Hematopoietic multipotent progenitor cell treated with erythropoietin and hydrocortisone succinate and interleukin-3 and kit ligand, for 17 days (in vitro differentiated cells): ENCODE data around the gene ANKRD33B.
"Not testable (repeated sequence)": the region's sequence is repeated elsewhere in the genome, so short reads cannot be mapped to it uniquely, and the experiment has no call there.

ENCODE experiments used
- DNase-seq: peaks from one replicate; pipeline ENCODE4 v3.0.0-alpha.2; 2015; ENCODE audit warnings: low spot score

Gene ANKRD33B

DNA sequence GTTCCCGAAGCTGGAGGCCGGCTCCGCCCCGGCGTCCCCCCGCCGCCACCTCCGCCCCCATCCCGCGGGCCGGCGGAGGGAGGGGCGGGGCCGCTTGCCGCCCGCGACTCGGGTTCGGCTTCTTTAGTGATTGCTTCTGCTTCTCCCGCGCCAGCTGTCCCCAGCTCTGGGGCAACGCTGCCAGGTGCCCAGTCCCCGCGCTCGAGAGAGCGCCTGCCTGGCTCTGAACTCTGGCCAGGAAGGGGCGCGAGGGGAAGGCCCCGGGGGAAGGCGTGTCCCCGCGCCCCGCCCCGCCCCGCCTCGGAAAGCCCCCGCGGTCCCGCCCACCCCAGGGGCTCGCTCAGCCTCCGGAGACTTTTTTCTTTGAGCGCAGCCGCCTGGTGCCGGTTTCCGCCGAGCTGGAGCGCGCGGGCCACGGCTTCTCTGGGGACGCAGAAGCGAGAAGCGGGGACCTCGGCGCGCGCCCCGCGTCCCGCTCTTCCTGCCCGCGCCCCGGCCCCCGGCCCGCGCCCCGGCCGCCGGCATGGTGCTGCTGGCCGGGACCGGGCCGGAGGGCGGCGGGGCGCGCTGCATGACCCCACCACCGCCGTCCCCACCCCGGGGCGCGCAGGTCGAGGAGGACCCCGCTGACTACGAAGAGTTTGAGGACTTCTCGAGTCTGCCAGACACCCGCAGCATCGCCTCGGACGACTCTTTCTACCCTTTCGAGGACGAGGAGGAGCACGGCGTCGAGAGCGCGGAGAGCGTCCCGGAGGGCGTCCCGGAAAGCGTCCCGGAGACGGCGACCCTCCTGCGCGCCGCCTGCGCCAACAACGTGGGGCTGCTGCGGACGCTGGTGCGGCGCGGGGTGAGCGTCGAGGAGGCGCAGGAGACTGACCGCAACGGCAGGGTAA is at the start of gene ANKRD33B:
ANKRD33B (plus strand) TSS at position 126 of the 893 bp plus-strand sequence; CDS start at position 524, 398 bp downstream.
- no peak for DNase-seq

DNA sequence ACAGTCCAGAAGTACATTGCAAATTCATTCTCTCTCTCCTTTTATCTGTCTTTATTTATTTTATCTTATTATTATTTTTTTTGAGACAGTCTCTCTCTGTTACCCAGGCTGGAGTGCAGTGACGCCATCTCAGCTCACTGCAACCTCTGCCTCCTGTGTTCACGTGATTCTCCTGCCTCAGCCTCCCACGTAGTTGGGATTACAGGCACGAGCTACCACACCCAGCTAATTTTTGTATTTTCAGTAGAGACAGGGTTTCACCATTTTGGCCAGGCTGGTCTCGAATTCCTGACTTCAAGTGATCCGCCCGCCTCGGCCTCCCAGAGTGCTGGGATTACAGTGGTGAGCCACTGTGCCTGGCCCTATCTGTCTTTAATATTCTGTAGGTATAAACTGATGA is 49.3 kb upstream of the ANKRD33B start:
- not testable (repeated sequence) for DNase-seq

DNA sequence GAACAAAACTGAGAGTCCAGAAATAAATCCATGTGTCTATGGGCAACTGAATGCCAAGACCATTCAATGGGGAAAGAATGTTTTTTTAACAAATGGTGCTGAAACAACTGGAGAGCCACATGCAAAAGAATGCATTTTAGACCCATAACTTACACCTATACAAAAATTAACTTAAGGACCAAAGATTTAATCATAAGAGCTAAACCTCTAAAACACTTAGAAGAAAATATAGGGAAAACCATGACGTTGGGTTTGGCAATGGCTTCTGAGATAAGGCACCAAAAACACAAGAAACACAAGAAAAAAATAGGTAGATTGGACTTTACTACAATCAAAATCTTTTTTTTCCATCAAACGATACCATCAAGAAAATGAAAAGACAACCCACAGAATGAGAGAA is 48.4 kb upstream of the ANKRD33B start:
- no peak for DNase-seq

DNA sequence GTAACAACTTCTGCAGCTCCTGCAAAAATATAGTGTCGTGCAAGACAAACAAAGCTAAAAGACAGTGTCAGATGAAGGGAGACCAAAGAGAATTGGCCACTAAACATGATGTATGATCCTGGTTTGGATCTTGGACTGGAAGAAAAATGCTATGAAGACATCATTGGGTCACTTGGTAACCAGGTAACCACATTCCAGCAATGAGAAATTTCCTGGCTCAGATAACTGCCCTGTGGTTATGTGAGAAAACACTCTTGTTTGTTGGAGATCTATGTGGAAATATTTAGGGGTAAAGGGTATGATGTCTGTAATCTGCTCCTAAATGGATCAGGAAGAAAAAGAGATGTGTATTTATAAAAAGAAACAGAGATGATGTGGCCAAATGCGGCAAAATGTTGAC is 45.5 kb upstream of the ANKRD33B start:
- DNase-seq = no peak

DNA sequence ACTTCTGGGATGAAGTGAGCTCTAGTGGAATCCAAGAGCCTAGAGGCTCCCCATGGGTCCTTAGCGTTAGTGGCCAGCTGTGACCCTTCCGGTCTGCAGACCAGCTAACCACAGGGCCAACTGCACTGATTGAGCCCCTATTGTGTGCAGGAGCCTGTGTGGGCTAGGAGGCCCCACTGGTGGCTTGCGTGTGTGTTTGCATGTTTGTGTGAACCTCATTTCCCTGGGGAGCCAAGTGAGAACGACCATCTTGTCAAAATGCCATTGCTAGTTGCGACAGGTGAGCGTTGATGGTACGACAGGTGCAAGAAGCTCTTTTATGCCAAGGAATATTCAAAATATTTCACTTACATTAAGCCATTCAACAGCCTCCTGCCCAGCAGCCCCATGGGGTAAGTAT is 44.1 kb upstream of the ANKRD33B start:
- no peak for DNase-seq

DNA sequence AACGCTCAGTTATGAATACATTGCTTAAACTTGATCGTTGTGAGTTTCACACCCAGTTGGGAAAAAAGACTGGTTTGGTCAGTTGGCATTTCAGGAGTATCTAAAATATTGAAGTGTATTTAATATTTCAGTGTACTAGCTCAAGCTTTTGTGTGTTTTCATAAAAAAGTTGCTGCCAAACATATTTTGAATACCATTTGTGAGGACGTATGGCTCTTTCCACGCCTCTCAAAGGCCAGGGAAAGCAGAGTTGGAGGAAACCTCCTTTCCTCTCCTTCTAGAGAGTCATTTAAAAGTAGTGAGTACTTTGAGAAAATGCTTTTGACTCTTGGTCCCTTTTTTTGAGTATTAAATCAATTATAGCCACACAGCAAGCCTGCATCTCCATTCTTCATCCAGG is 43.2 kb upstream of the ANKRD33B start:
- no peak for DNase-seq

DNA sequence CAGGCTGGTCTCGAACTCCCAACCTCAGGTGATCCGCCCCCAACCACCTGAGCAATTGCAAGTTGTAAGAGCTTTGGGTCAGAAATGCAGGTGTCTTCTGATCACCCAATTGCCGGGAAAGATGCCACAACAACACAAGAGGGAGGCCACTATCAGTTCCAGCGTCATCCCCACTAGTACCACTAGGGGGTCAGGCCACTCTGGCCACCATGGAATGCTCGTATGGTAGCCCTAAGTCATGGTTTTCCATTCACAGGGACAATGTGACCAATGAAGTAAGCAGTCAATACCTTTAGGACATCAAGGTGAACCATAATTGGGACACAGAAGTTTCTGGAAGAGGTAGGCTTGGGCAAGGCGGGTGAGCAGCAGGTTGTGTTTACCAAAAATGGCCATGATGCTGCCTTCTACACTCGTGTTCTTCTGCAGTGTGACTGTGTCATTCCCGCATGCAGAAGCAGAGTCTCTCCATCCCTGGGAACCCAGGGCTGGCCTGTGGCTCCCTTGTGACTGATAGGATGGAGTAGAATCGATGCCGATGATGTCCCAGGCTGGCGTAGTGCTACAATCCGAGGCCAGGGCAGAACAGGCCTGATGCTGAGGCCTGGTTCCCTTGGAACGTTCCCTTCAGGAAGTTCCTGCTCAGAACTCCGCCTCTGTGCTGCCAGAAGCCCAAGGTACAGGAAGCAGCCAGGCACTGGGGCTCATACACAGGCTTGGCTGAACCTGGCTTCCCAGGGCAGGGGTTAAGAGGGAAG is 42.2 kb upstream of the ANKRD33B start:
- DNase-seq = peak; percentile 15

DNA sequence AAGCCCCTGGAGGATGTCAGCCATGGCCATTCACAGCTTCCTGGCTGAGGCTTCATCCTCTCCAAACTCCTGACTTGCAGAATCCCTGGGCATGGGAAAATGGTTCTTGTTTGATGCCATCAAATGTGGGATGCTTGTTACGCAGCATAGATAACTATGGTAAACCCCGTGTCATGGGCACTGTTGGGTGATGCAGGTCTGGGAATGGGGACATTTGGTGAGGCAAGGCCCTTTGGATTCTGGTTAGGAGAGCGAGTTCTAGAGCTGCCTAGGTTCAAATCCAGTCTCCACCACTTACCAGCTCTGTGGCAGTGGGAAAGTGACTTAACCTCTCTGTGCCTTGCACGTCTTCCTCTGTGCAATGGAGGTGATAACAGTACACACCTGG is 41.7 kb upstream of the ANKRD33B start:
- DNase-seq = no peak

DNA sequence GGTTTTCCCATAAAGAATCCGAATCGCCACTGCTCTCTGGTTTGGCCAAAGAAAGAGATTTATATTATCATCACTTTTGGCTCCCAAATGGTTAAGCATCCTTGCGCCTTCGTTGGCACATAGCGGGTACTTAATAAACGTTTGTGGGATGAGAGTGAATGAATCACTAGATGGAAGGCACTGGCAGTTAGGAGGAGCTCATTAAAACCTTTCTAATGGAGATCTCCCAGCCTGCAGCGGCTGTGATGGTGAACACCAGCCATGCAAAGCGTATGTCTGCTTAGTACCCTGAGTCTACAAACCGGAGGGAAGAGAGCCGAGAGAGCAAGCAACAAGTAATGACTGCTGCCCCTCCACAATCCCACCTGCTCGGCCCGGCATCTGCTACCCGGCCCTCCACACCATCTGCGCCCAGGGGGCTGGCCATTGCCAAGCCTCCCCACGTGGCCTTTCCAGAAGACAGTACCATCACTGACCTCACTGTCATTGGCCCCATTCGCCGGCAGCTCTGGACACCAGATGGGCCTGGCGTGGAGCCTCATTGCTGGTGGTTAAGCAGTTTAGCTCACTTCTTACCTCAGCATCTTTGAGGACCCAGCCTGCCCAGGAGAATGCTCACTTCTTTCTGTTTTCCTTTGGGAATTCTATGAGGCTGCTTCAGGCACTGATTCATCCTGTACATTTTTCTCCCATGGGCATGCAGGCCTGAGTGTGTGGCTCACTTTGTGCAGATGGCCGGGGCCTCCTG is 39.3 kb upstream of the ANKRD33B start:
- no peak for DNase-seq

DNA sequence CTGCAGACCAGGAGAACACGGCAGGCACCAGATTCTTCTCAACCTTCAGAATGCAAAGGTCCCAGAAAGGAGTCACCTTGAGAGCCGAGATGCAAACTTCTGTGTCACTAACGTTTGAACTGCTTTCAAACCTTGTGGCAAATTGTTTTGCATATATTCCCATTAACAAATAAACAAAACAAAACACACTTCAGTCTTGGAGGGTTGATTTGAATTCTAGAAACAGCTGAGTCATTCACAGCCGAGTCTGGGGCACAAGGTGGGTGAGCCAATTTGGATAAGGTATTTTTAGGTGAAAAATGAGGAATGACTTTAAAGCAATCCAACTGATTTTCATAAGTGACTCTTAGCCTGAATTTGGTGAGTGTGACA is 38.8 kb upstream of the ANKRD33B start:
- DNase-seq = no peak

DNA sequence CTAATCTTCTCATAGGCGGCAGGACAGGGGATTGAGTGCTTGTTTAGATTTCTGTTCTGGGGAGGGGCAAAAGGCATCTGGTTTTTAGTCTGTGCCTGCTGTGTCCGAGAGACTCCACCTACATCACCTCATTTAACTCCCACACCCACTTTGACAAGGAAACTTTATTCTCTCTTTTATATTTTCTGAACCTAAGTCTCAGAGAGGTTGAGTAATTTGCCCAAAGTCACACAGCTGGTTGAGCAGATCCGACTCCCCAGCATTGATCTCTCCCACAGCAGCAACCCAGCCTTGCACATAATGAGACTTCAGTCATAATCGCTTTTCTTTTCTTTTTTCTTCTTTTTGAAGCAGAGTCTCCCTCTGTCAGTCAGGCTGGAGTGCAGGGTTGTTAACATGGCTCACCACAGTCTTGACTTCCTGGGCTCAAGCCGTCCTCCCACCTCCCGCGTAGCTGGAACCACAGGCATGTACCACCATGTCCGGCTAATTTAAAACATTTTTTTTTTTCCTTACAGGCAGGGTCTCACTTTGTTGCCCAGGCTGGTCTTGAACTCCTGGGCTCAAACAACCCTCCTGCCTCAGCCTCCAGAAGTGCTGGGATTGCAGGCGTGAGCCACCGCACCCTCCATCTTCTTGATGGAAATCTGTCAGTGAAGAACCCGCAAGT is 36.5 kb upstream of the ANKRD33B start:
- no peak for DNase-seq

DNA sequence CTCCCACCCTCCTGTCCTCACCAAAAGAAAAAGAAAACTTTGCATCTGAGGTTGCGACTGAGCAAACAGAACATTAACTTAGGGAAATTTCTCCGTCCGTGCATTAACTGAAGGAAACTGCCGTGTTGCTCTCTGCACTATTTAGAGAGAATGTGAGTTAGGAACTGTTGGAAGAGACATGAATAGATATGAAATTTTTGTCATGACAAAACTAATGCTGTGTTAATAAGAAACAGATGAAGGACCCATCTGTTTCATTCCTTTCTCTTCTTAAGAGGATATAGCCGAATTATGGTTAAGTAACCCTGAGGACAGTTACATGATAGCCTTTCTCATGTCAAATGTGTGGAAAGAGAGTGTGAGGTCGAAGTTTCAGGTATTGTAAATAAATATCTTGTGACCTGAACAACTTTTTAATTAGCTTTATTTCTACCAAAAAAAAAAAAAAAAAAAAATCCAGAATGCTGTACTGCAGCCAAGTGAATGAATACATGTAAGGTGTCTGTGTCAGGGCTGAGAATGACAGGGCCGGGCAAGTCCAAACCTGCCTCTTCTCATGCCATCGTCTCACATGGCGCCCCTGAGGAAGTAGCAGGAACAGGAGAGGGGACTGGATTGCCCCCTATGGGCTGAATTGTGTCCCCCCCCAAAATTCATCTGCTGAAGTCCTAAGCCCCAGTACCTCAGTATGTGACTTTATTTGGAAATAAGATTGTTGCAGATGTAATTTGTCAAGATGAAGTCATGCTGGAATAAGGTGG is 35.6 kb upstream of the ANKRD33B start:
- no peak for DNase-seq

DNA sequence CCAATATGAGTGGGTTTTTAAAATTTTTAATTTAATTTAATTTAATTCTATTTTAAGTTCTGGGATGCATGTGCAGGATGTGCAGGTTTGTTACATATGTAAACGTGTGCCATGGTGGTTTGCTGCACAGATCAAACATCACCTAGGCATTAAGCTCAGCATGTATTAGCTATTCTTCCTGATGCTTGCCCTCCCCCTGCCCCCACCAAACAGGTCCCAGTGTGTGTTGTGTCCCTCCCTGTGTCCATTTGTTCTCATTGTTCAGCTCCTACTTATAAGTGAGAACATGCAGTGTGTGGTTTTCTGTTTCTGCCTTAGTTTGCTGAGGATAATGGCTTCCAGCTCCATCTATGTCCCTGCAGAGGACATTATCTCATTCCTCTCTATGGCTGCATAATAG is 35.0 kb upstream of the ANKRD33B start:
- DNase-seq = no peak

DNA sequence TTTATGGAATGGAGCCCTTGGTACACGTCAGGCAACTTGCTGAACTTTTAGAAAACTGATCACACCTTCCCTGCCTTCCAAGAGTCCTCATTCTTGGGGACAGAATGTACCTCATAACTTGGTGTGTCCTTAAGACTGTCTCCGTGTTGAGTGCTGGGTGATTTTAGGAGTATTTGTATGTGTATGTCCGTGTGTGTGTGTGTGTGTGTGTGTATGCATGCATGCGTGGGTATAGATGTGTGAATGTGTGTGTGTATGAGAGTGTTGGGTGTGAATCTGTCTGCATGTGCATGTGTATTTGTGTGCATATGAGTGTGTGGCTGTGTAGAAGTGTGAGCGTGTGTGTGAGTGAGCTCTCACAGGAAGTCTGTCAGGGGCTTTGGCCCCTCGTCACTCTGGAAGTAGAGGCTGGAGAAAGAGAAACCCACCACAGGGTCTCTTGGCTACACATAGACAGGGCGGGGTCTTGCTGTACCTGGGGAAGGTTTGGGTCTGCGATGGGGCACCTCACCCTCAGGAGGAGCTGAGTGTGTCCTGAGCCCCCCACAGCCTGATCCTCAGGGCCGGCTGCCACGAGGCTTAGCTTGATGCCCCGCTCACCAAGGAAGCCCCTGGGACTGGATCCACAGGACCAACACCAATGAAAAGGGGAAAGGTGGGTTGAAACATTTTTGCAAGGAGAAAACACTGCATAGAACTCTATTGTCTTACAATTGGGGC is 33.1 kb upstream of the ANKRD33B start:
- no peak for DNase-seq

DNA sequence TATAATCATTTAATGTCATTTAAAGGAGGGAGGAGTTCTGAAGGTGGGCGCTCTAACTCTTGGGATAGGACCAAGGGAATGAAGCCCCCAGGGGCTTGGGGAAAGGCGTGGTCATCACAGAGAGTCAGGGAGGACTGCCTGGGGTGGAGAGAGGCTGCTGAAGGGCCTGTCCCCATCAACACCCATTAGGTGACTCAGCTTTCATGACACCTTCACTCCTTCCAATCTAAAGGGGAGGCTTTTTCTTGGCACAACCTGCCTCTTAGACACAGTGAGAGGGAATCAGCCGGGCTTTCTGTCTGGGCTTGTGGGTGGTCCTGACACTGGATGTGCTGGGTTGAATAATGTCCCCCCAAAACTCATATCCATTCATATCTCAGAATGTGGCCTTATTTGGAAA is 31.4 kb upstream of the ANKRD33B start:
- no peak for DNase-seq

DNA sequence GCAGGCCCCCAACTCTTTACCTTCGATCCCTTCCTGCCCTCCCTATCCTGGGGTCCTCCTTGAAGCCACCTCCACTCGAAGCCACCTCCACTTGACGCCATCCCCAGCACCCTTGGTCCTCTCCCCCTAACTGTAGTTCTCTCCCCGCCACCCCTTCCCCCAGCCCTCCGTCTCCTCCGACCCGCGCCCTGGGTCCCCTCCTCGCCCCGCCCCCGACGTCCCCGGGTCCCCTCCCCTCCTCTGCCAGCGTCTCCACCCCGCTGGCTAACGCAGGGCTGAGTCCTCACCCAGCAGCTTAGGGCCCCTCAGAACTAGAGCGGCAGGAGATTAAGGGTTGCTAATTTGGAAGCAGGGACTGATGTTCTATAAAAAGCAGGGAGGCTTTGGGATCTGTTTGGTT is 30.6 kb upstream of the ANKRD33B start:
- DNase-seq = no peak

DNA sequence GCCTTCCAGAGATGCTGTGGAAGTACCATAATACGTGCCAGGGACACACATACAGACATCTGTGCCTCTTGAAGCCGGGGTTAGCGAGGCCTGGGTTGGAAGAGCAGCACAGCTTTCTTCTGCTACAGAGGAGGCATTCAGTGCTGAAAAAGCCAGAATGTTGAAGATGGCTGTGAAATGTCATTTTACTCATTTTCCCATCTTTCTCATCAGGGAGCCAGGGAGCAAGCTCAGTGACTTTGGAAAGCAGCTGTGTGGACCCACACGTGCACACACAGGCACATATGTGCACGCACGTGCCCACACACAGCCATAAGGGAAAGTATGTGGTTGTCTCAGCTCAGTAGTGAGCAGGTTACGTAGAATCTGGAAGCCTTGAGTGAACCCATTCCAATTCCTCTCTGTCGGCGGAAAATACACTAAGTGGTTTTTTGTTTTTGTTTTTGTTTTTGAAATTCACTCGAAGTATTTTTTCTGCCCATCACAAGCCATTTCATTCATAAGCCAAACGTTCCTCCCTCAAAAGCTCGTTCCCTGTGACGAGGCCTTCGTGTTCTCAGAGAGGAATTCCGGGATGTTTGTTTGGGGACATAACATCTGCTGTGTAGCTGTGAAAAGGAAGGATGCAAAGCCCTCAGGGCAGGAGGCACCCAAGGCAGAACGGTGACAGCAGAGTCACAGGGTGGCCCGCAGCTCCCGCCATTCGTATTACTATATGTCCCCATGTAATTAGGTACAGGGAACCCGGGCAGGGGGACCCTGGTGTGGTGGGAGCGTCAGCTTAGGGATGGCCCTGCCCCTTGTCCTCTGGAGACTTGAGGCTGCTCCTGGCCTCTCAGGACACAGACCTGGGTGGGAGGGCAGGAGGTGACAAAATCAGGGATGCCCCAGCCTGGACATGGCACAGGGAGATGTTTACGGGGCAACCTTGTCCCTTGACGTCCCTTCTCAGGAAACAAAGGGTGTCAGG is 29.0 kb upstream of the ANKRD33B start:
- no peak for DNase-seq

DNA sequence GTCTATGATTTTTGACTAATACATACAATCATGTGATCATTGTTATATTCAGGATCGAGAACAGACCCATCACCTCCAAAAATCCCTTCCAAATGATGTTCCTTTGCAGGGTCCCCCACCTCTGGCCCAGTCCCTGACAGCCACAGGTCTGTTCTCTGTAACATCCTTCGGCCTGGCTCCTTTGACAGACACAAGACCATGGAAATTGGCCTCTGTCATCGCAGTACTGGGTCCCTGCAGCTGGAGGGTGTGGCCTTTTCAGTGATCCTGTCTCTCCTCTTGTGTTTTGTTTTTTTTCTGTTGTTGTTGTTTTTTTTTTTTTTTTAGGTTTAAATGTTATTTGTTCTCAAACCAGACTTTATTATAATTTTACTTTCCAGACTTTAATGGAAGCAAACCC is 27.4 kb upstream of the ANKRD33B start:
- DNase-seq = no peak

DNA sequence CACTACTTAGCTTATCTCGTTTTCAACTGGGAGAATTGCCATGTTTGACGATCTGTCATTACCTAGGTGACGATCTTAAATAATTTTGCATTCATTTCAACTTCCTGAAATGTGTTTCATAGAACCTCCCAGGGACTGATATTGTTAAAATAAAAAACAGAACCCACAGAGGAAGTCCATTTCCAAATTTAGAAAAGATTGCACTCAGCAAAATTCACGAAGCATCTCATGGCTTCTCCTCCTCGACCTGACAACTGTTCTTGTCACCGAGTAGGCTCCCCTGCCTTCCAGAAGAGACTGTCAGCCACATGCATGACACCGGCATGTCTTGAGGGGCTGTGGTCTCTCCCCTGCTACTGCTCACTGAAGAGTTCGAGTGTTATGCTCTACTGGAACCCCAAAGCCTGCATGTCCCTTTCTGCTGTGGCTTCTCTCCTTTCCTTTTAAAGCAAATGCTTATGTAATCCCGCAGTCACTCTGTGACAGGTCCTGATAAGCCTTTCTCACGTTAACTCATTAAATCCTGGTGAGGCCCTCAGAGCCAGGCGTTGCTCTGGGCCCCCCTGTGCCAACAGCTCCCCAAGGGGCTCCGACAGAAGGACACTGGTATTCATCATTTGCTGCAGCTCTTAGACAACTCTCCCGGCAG is 26.8 kb upstream of the ANKRD33B start:
- DNase-seq = no peak
